Stimulated activated naive CD8-positive, alpha-beta T cell treated with anti-CD3 and anti-CD28 coated beads, Interleukin-15, amount 100 ng/mL, for 72 hours (primary cell): ENCODE results near the gene PFN1.

Experiments
- ATAC-seq: fragments of 150-1000 bp; cut with Tn5 transposase; 2 replicates; pipeline ENCODE4 v1.10.0; 2021; ENCODE audit warnings: mild to moderate bottlenecking, moderate library complexity
- DNase-seq, 2 donors: peaks; one replicate each; pipeline ENCODE4 v3.0.0; 2021 to 2022
- H3K27ac Mint-ChIP-seq, 2 donors: one replicate each; pipeline ENCODE4 v1.8.0; 2022; ENCODE audit warnings: mild to moderate bottlenecking in 2 of 2, mixed read lengths in 2 of 2, moderate library complexity in 2 of 2
- H3K27me3 Mint-ChIP-seq: one replicate; pipeline ENCODE4 v1.8.0; 2022; ENCODE audit warnings: mixed read lengths
- H3K4me1 Mint-ChIP-seq: one replicate; pipeline ENCODE4 v1.8.0; 2022; ENCODE audit warnings: mild to moderate bottlenecking, mixed read lengths
- H3K4me3 Mint-ChIP-seq, 2 donors: one replicate each; pipeline ENCODE4 v1.8.0; 2022; ENCODE audit warnings: mild to moderate bottlenecking in 2 of 2, mixed read lengths in 2 of 2, moderate library complexity in 1 of 2
- H3K9me3 Mint-ChIP-seq, 2 donors: one replicate each; pipeline ENCODE4 v1.8.0; 2022; ENCODE audit warnings: mixed read lengths in 2 of 2

Gene PFN1

GRCh38 chr17:4948166-4948930 is at the start of gene PFN1:
PFN1 (minus strand) TSS chr17:4948530; CDS start chr17:4948394, 136 bp downstream.
- peaks cover 47% of the 10 kb centered on the region for H3K4me1 Mint-ChIP-seq
- no peaks in the 10 kb centered on the region for H3K9me3 Mint-ChIP-seq
- peak; percentile 86 to 88 for DNase-seq
- no peaks in the 10 kb centered on the region for H3K27me3 Mint-ChIP-seq
- ATAC-seq, result peak; percentile 35
- peak within 1 kb of the TSS; percentile 98 to 99 for H3K27ac Mint-ChIP-seq
- H3K4me3 Mint-ChIP-seq, result peak within 1 kb of the TSS; percentile 93 to 94

DNA sequence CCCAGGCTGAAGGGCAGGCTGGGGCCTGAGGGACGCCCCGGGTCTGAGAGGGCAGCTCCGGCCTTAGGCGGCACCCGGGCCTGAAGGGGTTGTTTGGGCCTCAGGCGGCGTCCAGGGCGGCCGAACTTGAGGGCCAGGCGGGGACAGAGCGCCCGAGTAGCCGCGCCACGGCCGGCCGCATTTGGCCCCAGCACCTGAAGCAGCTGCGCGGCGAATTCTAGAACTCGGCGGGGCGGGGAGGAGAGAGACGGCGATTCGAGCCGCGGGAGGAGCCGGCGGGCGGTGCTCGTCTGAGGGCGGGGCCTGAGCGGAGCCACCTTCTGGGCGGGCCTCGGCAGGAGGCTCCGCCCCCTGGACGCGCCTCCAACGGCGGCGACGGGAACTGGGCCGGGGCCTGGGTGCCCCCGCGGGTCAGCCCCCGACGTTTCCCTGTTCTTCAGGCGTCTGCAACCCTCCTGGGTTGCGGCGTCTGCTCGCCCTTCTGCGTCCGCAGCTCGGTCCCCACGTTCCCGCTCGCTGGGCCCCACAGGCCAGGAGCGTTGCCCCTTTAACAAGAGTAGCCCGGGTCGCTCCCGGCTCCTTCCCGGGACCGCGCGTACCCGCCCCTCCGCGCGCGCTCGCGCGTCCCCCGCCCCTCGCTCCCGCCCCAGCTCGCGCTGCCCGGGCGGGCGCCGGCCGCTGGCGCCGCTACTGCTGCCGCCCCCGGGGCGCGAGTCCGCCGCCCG is 49.1 kb upstream of the PFN1 start, which contains the start of the genes INCA1 and KIF1C:
Gene INCA1, minus strand, starts transcription at position 221 of the 725 bp plus-strand sequence. CDS start 3,085 bp downstream, outside the sequence.
Gene KIF1C, plus strand, starts transcription at position 649 of the 725 bp plus-strand sequence. CDS start 2,297 bp downstream, outside the sequence.
- H3K4me3 Mint-ChIP-seq, result peak within 1 kb of the TSS; percentile 92
- no peaks in the 10 kb centered on the region for H3K27me3 Mint-ChIP-seq
- no peaks in the 10 kb centered on the region for H3K9me3 Mint-ChIP-seq
- DNase-seq (peak; percentile 92 to 94), ATAC-seq (peak; percentile 92)
- H3K4me1 Mint-ChIP-seq, result peaks cover 39% of the 10 kb centered on the region
- peak within 1 kb of the TSS; percentile 86 to 95 for H3K27ac Mint-ChIP-seq

DNA sequence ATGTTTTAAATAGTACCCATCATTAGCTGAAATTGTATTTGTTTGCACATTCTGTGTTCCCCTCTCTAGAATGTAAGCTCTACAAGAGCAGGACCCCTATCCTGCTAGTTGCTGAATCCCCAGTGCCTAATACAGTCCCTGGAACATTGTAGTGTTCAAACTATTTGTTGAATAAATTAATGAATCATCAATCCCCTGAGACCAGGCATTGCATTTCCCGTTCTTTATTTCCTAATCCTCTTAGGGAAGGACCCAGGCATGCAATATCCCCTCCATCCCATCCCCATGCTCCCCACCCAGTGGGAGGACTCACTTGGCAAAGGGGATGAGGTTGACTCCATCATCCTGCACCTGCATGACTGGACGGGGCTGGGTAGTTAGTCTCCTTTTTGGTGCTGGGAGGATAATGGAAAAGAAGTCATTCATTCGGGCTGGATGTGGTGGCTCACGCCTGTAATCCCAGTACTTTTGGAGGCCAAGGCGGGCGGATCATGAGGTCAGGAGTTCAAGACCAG is 45.8 kb upstream of the PFN1 start:
- no peaks in the 10 kb centered on the region for H3K9me3 Mint-ChIP-seq
- H3K4me3 Mint-ChIP-seq, result no peak overlapping the region
- ATAC-seq (no peak), DNase-seq (no peak)
- no peak overlapping the region for H3K27ac Mint-ChIP-seq
- peaks cover 38% of the 10 kb centered on the region for H3K4me1 Mint-ChIP-seq
- no peaks in the 10 kb centered on the region for H3K27me3 Mint-ChIP-seq

GRCh38 chr17:4987767-4988567 is 39.6 kb upstream of the PFN1 start:
- DNase-seq, result no peak
- peak; percentile 18 for ATAC-seq
- H3K4me1 Mint-ChIP-seq, result peaks cover 41% of the 10 kb centered on the region
- H3K27me3 Mint-ChIP-seq, result no peaks in the 10 kb centered on the region
- peak overlapping the region; percentile 95 to 97 for H3K27ac Mint-ChIP-seq
- H3K9me3 Mint-ChIP-seq, result no peaks in the 10 kb centered on the region
- peak overlapping the region; percentile 93 to 99 for H3K4me3 Mint-ChIP-seq

GRCh38 chr17:4986951-4987766 is 38.8 kb upstream of the PFN1 start, which contains the start of gene CAMTA2:
CAMTA2 (minus strand) TSS chr17:4987675; CDS start chr17:4986222, 1,453 bp downstream.
- no peaks in the 10 kb centered on the region for H3K9me3 Mint-ChIP-seq
- no peaks in the 10 kb centered on the region for H3K27me3 Mint-ChIP-seq
- peaks cover 41% of the 10 kb centered on the region for H3K4me1 Mint-ChIP-seq

GRCh38 chr17:4986403-4986802 is 38.1 kb upstream of the PFN1 start:
- Mint-ChIP-seq H3K9me3 (no peaks in the 10 kb centered on the region), H3K4me3 (peak overlapping the region; percentile 93 to 99), H3K4me1 (peaks cover 47% of the 10 kb centered on the region), H3K27ac (peak overlapping the region; percentile 24 to 87), H3K27me3 (no peaks in the 10 kb centered on the region)
- no peak for ATAC-seq
- DNase-seq, result no peak

More at GRCh38 chr17:4986951-4987766, 38.8 kb upstream of the PFN1 start, which contains the start of gene CAMTA2:
- peak; percentile 92 for ATAC-seq
- Mint-ChIP-seq H3K27ac (peak within 1 kb of the TSS; percentile 95 to 97), H3K4me3 (peak within 1 kb of the TSS; percentile 93 to 99)
- peak; percentile 82 to 87 for DNase-seq

DNA sequence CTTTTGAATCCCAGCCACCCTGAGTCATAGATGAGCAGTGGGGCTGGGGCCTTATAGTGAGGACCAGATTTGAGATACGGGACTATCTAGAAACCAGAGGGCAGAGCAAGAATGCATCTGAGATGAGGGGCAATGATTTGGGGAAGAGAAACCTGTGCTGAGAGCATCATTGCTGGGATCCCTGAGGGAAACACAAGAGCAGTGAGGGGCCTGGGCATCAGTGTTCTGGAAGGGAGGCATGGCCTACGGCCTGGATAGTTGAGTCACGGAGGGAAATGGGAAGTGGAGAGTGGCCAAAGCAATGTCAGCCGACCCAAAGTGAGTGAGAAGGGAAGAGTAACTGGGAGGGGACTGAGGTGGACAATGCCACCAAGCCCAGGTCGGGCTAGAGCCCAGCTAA is 34.0 kb upstream of the PFN1 start:
- ATAC-seq, result no peak
- H3K27ac Mint-ChIP-seq, result no peak overlapping the region

DNA sequence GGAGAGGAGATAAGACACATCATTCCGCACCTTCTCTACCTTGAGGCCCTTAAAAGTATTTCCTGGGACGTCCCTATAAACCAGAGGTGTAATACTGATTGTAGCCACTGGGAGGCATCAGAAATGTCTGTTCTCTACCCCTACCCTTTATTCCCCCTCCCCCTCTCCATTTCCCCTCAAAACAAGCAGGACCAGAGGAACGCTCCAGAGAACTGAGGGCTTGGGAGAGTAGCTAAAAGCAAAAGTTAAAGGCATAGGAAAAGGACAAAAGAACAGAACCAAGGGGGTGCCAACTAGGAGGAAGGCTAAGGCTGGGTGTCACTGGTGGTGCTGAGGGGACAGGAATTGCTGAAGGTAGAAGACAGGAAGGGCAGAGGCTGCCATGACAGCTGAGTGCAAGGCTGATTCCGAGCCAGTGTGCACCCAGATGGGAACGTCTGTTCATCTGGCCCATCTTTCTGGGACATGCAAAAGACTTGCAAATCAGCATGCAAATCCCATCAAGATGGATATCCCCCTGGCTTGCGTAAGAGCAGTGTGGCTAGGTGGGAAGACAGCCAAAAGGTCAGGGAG is 32.4 kb upstream of the PFN1 start:
- H3K27me3 Mint-ChIP-seq, result no peaks in the 10 kb centered on the region
- peaks cover 24% of the 10 kb centered on the region for H3K4me1 Mint-ChIP-seq
- H3K27ac Mint-ChIP-seq, result peak overlapping the region in 1 of 2 donors; percentile 59
- ATAC-seq, result peak; percentile 84
- DNase-seq, result peak; percentile 43 to 57
- H3K9me3 Mint-ChIP-seq, result no peaks in the 10 kb centered on the region
- H3K4me3 Mint-ChIP-seq, result peak overlapping the region in 1 of 2 donors; percentile 11

More for the DNA sequence above, 34.0 kb upstream of the PFN1 start:
- DNase-seq, result no peak
- no peak overlapping the region for H3K4me3 Mint-ChIP-seq
- H3K27me3 Mint-ChIP-seq, result no peaks in the 10 kb centered on the region
- no peaks in the 10 kb centered on the region for H3K9me3 Mint-ChIP-seq
- peaks cover 37% of the 10 kb centered on the region for H3K4me1 Mint-ChIP-seq

DNA sequence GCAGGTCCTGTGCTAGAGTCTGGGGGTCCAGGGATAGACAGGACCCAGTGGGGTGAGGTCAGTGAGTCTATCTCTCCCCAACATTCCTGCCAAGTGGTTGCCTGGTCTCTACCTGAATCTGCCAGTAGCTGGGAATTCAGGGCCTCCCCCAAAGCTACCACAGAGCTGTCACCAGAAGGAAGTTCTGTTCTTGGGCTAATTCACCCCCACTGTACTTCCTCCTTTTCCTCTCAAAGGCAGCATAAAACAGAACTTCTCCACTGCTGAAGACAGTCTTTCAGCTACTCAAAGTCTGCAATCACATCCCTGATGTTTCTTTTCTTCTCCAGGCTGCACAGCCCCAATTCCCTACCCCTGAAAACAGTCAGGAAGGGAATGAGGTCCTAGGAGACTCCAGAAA is 30.4 kb upstream of the PFN1 start:
- no peak for DNase-seq
- no peak overlapping the region for H3K4me3 Mint-ChIP-seq
- ATAC-seq, result no peak
- no peaks in the 10 kb centered on the region for H3K27me3 Mint-ChIP-seq
- H3K27ac Mint-ChIP-seq, result no peak overlapping the region
- peaks cover 24% of the 10 kb centered on the region for H3K4me1 Mint-ChIP-seq
- no peaks in the 10 kb centered on the region for H3K9me3 Mint-ChIP-seq

DNA sequence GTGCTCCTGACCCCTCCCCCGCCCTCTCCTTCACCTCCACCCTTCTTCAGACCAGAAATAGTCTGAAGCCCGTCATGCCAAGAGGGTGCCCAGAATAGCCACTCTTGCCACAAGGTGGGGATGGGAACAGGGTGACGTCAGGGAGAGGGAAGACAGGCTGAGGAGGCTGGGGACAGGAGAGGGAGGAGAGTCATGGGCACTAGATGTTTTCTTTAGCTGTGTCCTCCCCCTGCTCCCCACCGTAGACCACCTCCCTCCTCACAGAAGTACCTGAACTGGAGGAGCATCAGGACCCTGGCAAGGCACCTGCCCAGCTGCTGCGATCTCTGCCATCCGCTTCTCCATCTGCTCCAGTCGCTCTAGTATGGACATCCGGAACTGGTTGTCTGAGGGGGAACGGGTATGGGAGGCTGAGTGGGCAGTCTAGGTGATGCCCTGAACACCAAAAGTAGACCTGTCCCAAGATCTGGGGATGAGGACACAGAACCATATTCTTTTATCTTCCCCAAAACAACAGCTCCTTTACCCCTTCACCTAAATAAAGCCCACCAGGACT is 25.9 kb upstream of the PFN1 start:
- Mint-ChIP-seq H3K4me1 (peaks cover 7% of the 10 kb centered on the region), H3K4me3 (no peak overlapping the region), H3K27me3 (no peaks in the 10 kb centered on the region), H3K9me3 (no peaks in the 10 kb centered on the region), H3K27ac (peak overlapping the region; percentile 49 to 71)
- DNase-seq (no peak), ATAC-seq (no peak)

DNA sequence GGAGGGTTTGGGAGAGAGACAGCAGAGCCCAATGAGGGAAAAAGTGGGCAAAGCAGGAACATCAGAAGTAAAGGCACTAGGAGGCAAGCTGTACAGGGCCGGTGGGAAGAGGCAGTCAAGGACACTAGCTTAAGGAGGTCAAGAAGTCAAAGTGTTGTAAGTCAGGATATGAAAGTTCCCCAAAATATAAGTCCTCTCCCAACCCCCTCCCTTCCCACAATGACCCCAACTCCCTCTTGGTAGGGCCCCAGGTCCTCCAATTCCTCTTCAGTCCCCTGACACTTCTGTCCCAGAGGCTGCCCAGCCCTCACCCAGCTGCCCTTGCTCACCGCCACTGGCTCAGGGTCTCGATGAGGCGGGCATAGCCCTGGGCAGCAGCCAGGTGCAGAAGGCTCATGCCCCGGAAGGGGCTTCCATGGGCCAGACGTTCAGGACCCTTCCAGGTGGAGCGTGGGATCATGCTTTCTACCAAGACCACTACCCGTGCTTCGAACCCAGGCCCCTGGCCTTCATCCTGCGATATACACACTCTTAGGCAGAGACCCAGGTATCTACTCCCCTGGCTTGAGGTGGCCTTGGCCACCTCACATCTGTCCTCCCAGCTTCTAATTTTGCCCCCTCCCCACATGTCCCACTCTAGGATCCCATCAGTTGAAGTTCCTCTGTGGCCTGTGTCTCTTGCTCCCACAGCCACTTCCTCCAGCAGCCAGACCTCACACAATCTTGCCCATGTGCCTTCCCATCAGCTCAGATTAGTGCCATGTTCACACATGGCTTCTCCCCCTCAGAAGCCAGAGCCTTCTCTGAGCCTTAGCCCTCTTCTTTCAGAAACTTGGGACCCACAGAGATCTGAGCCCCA is 25.2 kb upstream of the PFN1 start:
- no peak overlapping the region for H3K4me3 Mint-ChIP-seq
- no peaks in the 10 kb centered on the region for H3K9me3 Mint-ChIP-seq
- no peaks in the 10 kb centered on the region for H3K27me3 Mint-ChIP-seq
- peaks cover 7% of the 10 kb centered on the region for H3K4me1 Mint-ChIP-seq
- ATAC-seq, result no peak
- H3K27ac Mint-ChIP-seq, result peak overlapping the region; percentile 49 to 71
- DNase-seq, result no peak

- no peak for DNase-seq
- ATAC-seq, result no peak
- Mint-ChIP-seq H3K4me3 (no peak overlapping the region), H3K9me3 (no peaks in the 10 kb centered on the region), H3K27me3 (no peaks in the 10 kb centered on the region), H3K27ac (no peak overlapping the region), H3K4me1 (peaks cover 7% of the 10 kb centered on the region)
These were observed 24.4 kb upstream of the PFN1 start for GRCh38 chr17:4972752-4973151.

DNA sequence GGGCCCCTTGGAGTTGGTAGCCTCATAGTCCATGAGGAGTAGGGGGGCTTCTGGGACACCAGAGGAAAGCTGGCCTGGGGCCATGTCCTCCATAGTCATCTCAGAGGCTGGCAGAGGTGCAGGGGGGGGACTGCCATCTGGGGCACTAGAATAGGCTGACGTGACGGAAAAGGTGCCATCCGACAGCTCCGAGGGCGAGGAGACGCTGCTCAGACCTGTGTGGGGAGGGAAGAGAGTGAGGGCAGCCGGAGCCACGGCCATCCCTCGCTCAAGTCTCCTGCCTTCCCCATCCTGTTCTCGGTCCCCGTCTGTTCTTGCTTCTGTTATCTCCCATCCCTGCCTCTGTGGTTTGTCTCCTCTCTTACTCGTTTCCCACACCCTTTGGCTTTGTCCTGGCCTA is 24.0 kb upstream of the PFN1 start:
- H3K27ac Mint-ChIP-seq, result no peak overlapping the region
- no peak for ATAC-seq

More for the DNA sequence above, 24.0 kb upstream of the PFN1 start:
- no peak for DNase-seq
- no peak overlapping the region for H3K4me3 Mint-ChIP-seq
- H3K27me3 Mint-ChIP-seq, result no peaks in the 10 kb centered on the region
- peaks cover 7% of the 10 kb centered on the region for H3K4me1 Mint-ChIP-seq
- no peaks in the 10 kb centered on the region for H3K9me3 Mint-ChIP-seq
